Testis (tissue), 3 donors: ENCODE data around the gene IRGQ. TPM values are rescaled to one million over a fixed set of nuclear protein-coding genes. Genes with fewer than 3 reads are reported as not detected.
A peak's percentile ranks its signal among the peaks of the same experiment; 100 is the strongest.

Experiments
- DNase-seq: peaks from one replicate; pipeline ENCODE4 v3.0.0-alpha.2; 2019
- H3K27ac ChIP-seq, 2 donors: fragments of 200-600 bp; sonication (generic); one replicate each; pipeline ENCODE4 v1.5.1; 2019
- H3K27me3 ChIP-seq: fragments of 200-600 bp; sonication (generic); one replicate; pipeline ENCODE4 v1.5.1; 2019
- H3K36me3 ChIP-seq: fragments of 200-600 bp; sonication (generic); one replicate; pipeline ENCODE4 v1.5.1; 2017; ENCODE audit warnings: low read depth; ENCODE audit errors: missing control alignments
- H3K4me1 ChIP-seq: fragments of 200-600 bp; sonication (generic); one replicate; pipeline ENCODE4 v1.5.1; 2019
- H3K4me3 ChIP-seq, 2 donors: fragments of 200-600 bp; sonication (generic); one replicate each; pipeline ENCODE4 v1.5.1; 2017 to 2019
- H3K9me3 ChIP-seq: fragments of 200-600 bp; sonication (generic); one replicate; pipeline ENCODE4 v1.5.1; 2017
- POLR2A ChIP-seq: fragments of 450-650 bp; IDR thresholded peaks from one replicate; pipeline ENCODE4 v1.6.1; 2017; ENCODE audit warnings: antibody characterized with exemption, mild to moderate bottlenecking, moderate library complexity
- WGBS, 2 donors: methylation state at CpG; one replicate each; pipeline ENCODE4 v1.1.5; 2018; 5-methylcytosine and 5-hydroxymethylcytosine counted together
- intact Hi-C: fragments of 100-400 bp; cut with DNase I; formaldehyde crosslinking; loops from one replicate; pipeline ENCODE4 v1.15.1; 2023; ENCODE audit warnings: low total_unique reads
- polyA plus RNA-seq: library from polyadenylated mRNA; stranded (reverse); fragments of 350-450 nt; fragmentation: Illumina TruSeq; extraction: RNeasy Lipid Tissue Mini Kit (QIAGEN cat#74804); gene quantifications from one replicate; pipeline ENCODE4 v1.2.3, GENCODE V29; 2014; ENCODE audit warnings: low read depth, low replicate concordance; ENCODE audit not compliant: insufficient read depth
- total RNA-seq, 2 donors: library from RNA; depleted of rRNA; stranded (reverse); fragments of >200 nt; gene quantifications; one replicate each; pipeline ENCODE4 v1.2.3, GENCODE V29; 2016
- TF ChIP-seq, protein P1 (sequence below), 3 experiments: fragments of 450-650 bp in 2 of 3; fragments of 200-600 bp in 1 of 3; sonication (generic) in 1 of 3; IDR thresholded peaks; one replicate each; pipeline ENCODE4 v1.5.1; 2016 to 2019; ENCODE audit warnings: antibody characterized with exemption in 3 of 3, mild to moderate bottlenecking in 2 of 3, moderate library complexity in 1 of 3

Gene IRGQ
- total and polyA plus RNA-seq, 3 donors from 2014 or later = 6.0 to 29.0 (median 26.4) TPM

DNA sequence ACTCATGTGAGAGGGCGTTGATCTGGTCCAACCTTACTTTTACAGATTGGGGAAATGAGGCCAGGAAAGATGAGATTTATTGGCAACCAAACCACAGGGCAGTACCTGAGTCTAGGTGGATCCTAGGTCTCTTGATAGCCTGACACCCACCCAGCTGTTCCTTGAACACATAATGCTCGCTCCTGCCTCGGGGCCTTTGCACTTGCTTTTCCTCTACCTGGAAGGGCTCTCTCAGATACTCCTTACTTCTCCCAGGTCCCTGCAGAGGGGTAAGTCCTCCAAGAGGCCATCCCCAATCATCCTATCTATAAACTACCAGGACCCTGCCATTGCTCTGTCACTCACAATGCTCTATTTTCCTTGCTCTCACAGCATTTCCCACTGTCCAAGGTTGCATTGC lies 55.6 kb downstream of the IRGQ start:
- H3K27me3 ChIP-seq = no peaks in the 10 kb centered on the region
- no peak overlapping the region for H3K4me3 ChIP-seq
- WGBS, 2 donors = 95 to 97% methylated on average over 3 of the region's 3 CpGs
- intact Hi-C loops = no loop called here
- peaks cover 6% of the 10 kb centered on the region for H3K9me3 ChIP-seq
- H3K27ac ChIP-seq = no peak overlapping the region
- no peaks in the 10 kb centered on the region for H3K36me3 ChIP-seq
- TF ChIP-seq, protein P1, sequence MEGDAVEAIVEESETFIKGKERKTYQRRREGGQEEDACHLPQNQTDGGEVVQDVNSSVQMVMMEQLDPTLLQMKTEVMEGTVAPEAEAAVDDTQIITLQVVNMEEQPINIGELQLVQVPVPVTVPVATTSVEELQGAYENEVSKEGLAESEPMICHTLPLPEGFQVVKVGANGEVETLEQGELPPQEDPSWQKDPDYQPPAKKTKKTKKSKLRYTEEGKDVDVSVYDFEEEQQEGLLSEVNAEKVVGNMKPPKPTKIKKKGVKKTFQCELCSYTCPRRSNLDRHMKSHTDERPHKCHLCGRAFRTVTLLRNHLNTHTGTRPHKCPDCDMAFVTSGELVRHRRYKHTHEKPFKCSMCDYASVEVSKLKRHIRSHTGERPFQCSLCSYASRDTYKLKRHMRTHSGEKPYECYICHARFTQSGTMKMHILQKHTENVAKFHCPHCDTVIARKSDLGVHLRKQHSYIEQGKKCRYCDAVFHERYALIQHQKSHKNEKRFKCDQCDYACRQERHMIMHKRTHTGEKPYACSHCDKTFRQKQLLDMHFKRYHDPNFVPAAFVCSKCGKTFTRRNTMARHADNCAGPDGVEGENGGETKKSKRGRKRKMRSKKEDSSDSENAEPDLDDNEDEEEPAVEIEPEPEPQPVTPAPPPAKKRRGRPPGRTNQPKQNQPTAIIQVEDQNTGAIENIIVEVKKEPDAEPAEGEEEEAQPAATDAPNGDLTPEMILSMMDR (IDR thresholded peaks at IDR 0.05) = no peak
- TF ChIP-seq POLR2A = no peak
- no peaks in the 10 kb centered on the region for H3K4me1 ChIP-seq
- DNase-seq = no peak

- Histone ChIP-seq H3K4me1 (peaks cover 5% of the 10 kb centered on the region), H3K27ac (no peak overlapping the region), H3K36me3 (no peaks in the 10 kb centered on the region), H3K27me3 (no peaks in the 10 kb centered on the region), H3K4me3 (no peak overlapping the region), H3K9me3 (peaks cover 6% of the 10 kb centered on the region)
- TF ChIP-seq, protein P1 (IDR thresholded peaks at IDR 0.05) = no peak
- TF ChIP-seq POLR2A = no peak
- intact Hi-C loops = no loop called here
- DNase-seq = no peak
Measured at GRCh38 chr19:43538922-43539321, 57.0 kb downstream of the IRGQ start.

GRCh38 chr19:43534816-43535761 lies 60.8 kb downstream of the IRGQ start:
- H3K4me3 ChIP-seq = no peak overlapping the region
- H3K27me3 ChIP-seq = no peaks in the 10 kb centered on the region
- 48 to 51% methylated on average over 39 to 61 of the region's 62 CpGs for WGBS, 2 donors
- H3K27ac ChIP-seq = peak overlapping the region in 1 of 2 donors; percentile 90
- TF ChIP-seq POLR2A = no peak
- TF ChIP-seq, protein P1 (IDR thresholded peaks at IDR 0.05) = peak in 2 of 3 experiments; percentile 32 to 40
- H3K4me1 ChIP-seq = peaks cover 5% of the 10 kb centered on the region
- peaks cover 6% of the 10 kb centered on the region for H3K9me3 ChIP-seq
- H3K36me3 ChIP-seq = no peaks in the 10 kb centered on the region
- intact Hi-C loops = no loop called here
- peak; percentile 66 for DNase-seq

Other genes with a start within 250 kb of the IRGQ start
- under 1 TPM; 0.39 to 0.74 TPM for gene CD177, start 242.4 kb downstream of the IRGQ start, total RNA-seq
- 0.57 TPM for gene CD177, start 242.4 kb downstream of the IRGQ start, polyA plus RNA-seq
- gene TEX101, start 181.2 kb downstream of the IRGQ start, total RNA-seq = 10 to 100 TPM; 73.1 to 93.3 TPM
- gene TEX101, start 181.2 kb downstream of the IRGQ start, polyA plus RNA-seq = 231 TPM
- 1 to 10 TPM in 1 of 2 donors, under 1 TPM in 1; 0.71 to 1.2 TPM for gene LYPD3, start 130.5 kb downstream of the IRGQ start, total RNA-seq
- gene LYPD3, start 130.5 kb downstream of the IRGQ start, polyA plus RNA-seq = 1.3 TPM
- gene PHLDB3, start 91.4 kb downstream of the IRGQ start, total RNA-seq = 10 to 100 TPM; 27.1 to 28.3 TPM
- gene PHLDB3, start 91.4 kb downstream of the IRGQ start, polyA plus RNA-seq = 62.2 TPM
- 10 to 100 TPM; 11.2 to 11.5 TPM for gene ETHE1, start 68.9 kb downstream of the IRGQ start, total RNA-seq
- 13.1 TPM for gene ETHE1, start 68.9 kb downstream of the IRGQ start, polyA plus RNA-seq
- 1 to 10 TPM; 1.1 to 1.7 TPM for gene ZNF575, start 62.9 kb downstream of the IRGQ start, total RNA-seq
- gene ZNF575, start 62.9 kb downstream of the IRGQ start, polyA plus RNA-seq = 2.4 TPM
- gene XRCC1, start 20.6 kb downstream of the IRGQ start, total RNA-seq = 10 to 100 TPM; 40.6 to 44.8 TPM
- gene XRCC1, start 20.6 kb downstream of the IRGQ start, polyA plus RNA-seq = 49.1 TPM
- gene PINLYP, start 20.3 kb downstream of the IRGQ start, total RNA-seq = 1 to 10 TPM; 5.8 to 5.9 TPM
- 9.9 TPM for gene PINLYP, start 20.3 kb downstream of the IRGQ start, polyA plus RNA-seq
- gene ZNF576, start 461 bp upstream of the IRGQ start, total RNA-seq = 10 to 100 TPM; 14.6 to 17.9 TPM
- gene ZNF576, start 461 bp upstream of the IRGQ start, polyA plus RNA-seq = 23.1 TPM
- 10 to 100 TPM in 1 of 2 donors, 1 to 10 TPM in 1; 8.4 to 21.3 TPM for gene SRRM5, start 16.0 kb upstream of the IRGQ start, total RNA-seq
- gene SRRM5, start 16.0 kb upstream of the IRGQ start, polyA plus RNA-seq = 36.0 TPM
- gene ZNF428, start 23.5 kb upstream of the IRGQ start, total RNA-seq = 10 to 100 TPM; 93.1 to 94.2 TPM
- 64.1 TPM for gene ZNF428, start 23.5 kb upstream of the IRGQ start, polyA plus RNA-seq
- 1 to 10 TPM; 1.5 to 4.3 TPM for gene CADM4, start 43.7 kb upstream of the IRGQ start, total RNA-seq
- 7.8 TPM for gene CADM4, start 43.7 kb upstream of the IRGQ start, polyA plus RNA-seq
- 1 to 10 TPM; 4.3 to 8.4 TPM for gene PLAUR, start 74.0 kb upstream of the IRGQ start, total RNA-seq
- 7.3 TPM for gene PLAUR, start 74.0 kb upstream of the IRGQ start, polyA plus RNA-seq
- gene IRGC, start 119.9 kb upstream of the IRGQ start, total RNA-seq = 100 to 1,000 TPM in 1 of 2 donors, 10 to 100 TPM in 1; 97.4 to 218 TPM
- gene IRGC, start 119.9 kb upstream of the IRGQ start, polyA plus RNA-seq = 167 TPM
- gene SMG9, start 158.8 kb upstream of the IRGQ start, total RNA-seq = 10 to 100 TPM; 65.0 to 76.8 TPM
- 144 TPM for gene SMG9, start 158.8 kb upstream of the IRGQ start, polyA plus RNA-seq
- 1 to 10 TPM; 2.3 to 4.6 TPM for gene KCNN4, start 184.8 kb upstream of the IRGQ start, total RNA-seq
- gene KCNN4, start 184.8 kb upstream of the IRGQ start, polyA plus RNA-seq = 4.1 TPM
- gene LYPD5, start 206.3 kb upstream of the IRGQ start, total RNA-seq = 10 to 100 TPM in 1 of 2 donors, 1 to 10 TPM in 1; 4.9 to 14.7 TPM
- gene LYPD5, start 206.3 kb upstream of the IRGQ start, polyA plus RNA-seq = 12.6 TPM
- 10 to 100 TPM in 1 of 2 donors, 1 to 10 TPM in 1; 6.9 to 10.7 TPM for gene ZNF283, start 231.2 kb upstream of the IRGQ start, total RNA-seq
- gene ZNF283, start 231.2 kb upstream of the IRGQ start, polyA plus RNA-seq = 2.9 TPM